NCI-H1436 (cell line): ENCODE data around the gene AGPS.
"Not testable (repeated sequence)": the region's sequence is repeated elsewhere in the genome, so short reads cannot be mapped to it uniquely, and the experiment has no call there.

ENCODE experiments used
- DNase-seq: peaks from one replicate; lab custom pipeline; 2025; lab: John Stamatoyannopoulos, UW

Gene AGPS

DNA sequence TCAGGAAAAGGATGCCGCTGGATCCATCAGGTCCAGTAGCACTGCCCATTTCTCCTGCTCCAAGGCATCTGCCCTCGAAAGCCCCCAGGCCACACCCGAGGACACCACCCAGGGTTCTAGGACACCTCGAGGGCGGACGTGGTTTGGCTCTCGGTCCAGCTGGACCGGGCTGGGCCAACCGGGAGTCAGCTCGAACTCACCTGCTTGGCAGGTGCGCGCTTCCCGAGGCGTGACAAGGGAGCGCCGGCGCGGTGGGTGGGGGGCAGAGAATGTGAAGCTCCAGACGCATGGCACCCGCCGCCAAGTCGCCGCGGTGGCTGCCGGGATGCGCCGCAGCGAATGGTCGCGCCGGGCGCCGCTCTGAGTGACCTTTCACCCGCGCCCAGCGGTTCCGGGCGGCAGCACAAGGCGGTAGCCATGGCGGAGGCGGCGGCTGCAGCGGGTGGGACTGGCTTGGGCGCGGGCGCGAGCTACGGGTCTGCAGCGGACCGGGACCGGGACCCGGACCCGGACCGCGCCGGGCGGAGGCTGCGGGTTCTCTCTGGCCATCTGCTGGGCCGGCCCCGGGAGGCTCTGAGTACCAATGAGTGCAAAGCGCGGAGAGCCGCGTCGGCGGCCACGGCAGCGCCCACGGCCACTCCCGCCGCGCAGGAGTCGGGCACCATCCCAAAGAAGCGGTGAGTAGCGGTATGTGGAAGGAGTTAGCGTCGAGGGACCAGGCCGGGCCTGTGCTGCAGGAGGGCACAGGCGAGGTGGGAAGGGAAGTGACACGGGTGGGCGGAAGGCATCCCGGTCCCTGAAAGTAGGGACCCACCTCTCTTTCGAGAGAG, at the start of gene AGPS:
AGPS (plus strand) TSS at position 401 of the 830 bp plus-strand sequence; CDS start at position 418, 17 bp downstream.
- peak; percentile 55 for DNase-seq

DNA sequence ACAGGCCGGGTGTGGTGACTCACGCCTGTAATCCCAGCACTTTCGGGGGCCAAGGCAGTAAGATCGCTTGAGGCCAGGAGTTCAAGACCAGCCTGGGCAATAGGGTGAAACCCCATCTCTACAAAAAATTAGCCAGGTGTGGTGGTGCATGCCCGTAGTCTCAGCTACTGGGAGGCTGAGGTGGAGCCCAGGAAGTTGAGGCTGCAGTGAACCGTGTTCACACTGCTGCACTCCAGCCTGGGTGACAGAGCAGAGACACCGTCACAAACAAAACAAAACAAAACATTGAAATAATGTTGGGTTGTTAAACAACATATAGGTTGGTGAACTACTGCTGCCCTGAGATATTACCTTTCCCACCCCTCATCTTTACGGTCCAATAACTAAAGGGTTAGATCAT, 48.8 kb upstream of the AGPS start:
- no peak for DNase-seq

DNA sequence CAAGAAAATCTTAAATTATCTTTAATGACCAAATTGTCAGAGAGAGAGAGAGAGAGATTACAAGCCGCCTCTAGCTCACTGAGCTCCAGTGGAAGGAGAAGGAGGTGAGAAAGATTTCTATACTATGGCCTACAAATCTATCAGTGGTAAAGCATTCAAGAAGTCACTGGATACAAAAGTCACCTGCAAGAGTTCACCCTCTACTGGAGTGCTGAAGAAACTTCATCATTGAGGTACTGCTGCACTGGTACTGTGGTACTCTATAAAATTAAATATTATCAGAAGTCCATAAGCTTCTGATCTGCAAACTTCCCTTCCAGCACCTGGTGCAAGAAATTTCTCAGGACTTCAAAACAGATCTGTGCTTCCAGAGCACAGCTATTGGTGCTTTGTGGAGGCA, 48.3 kb upstream of the AGPS start:
- DNase-seq: no peak

DNA sequence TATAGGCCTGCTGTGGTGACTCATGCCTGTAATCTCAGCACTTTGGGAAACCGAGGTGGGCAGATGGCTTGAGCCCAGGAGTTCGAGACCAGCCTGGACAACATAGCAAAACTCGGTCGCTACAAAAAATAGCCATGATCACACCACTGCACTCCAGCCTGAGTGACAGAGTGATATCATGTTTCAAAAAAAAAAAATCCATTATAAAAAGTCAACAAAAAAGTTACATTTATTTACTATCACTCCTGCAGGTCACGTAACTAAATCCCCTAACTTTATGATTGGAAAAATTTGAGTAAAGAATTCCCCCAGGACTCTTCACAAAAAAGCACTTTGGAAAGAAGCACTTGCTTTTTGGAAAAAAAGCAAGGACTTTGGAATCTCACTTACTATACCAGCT, 46.4 kb upstream of the AGPS start:
- DNase-seq: no peak

DNA sequence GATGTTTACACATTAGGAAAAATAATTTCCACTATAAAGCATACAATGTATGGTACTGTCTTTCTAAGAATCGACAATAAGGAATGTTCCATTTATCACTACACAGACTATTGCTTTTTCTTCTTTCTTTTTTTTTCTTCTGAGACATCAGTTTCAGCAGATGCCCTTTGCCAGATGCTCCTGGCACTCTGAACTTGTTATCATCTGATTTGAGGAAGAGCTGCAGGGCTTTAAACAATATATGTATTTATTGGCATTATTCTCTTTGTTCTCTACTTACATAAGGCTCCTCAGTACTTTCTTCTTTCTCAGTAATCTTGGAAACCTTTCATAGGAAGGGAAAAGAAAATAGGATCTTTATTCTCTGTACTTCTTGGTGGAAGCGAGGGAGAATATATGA, 45.0 kb upstream of the AGPS start:
- DNase-seq: no peak

DNA sequence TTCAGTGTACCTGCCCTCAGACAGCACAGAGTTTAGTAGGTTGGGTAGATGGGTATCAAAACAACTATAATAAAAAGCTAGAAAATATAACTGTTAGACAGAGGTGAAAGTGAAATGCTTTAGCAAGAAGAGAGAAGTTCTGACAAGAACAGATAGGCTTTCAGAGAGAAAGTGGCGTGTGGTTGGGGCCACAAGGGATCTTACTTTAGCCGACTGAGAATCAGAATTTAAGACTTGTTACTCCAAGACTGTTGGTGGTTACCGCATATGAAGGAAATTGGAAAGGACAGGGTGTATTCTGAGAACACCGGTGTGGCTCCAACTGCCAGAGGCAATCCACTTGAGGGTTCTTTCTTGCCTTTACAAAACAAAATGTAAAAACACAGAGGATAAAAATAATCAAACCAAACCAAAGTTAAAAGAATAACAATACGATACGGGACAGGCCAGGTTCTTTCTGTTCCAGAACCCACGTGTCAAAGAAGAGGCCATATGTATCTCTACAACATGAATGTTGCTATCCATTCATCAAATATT, 44.4 kb upstream of the AGPS start:
- no peak for DNase-seq

DNA sequence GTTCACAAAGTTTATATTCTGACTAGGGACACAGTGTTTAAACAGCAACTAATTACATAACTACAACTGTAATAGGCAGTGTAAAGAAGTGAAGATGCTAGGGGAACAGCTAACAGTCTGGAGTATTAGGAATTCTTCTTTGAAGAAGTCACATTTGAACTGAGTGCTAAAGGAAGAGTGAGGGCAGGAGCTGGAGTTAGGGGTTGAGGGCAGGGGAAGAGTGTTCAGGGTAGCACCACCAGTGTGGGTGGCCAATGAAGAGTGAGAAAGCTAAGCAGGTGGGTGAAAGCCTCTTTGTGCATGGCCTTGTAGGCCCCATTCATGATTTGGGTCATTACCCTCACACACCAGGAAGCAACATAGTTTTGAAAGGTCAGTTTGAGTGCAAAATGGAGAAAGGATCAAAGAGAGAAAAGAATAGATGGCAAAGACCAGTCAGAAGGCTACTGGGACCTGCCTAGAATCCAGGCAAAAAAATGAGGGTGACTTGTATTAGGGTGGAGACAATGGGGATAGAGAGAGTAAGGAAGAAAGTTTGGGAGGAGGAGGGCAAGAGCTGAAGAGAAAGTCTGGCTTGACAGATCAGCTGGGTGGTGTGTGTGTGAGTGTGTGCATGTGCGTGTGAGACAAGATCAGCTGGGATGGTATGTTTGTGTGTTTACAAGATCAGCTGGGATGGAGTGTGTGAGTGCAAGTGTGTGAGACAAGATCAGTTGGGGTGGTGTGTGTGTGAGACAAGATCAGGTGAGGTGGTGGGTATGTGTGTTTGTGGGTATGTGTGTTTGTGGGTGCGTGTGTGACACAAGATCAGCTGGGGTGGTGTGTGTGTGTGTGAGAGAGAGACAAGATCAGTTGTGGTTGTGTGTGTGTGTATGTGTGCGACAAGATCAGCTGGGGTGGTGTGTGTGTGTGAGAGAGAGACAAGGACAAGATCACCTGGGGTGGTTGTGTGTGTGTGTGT, 43.6 kb upstream of the AGPS start:
- DNase-seq: no peak

DNA sequence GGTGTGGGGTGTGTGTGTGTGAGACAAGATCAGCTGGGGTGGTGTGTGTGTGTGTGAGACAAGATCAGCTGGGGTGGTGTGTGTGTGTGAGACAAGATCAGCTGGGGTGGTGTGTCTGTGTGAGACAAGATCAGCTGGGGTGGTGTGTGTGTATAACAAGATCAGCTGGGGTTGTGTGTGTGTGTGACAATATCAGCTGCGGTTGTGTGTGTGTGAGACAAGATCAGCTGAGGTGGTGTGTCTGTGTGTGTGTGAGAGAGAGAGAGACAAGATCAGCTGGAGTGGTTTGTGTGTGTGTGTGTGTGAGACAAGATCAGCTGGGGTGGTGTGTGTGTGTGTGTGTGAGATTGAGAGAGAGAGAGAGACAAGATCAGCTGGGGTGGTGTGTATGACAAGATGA, 41.9 kb upstream of the AGPS start:
- not testable (repeated sequence) for DNase-seq

DNA sequence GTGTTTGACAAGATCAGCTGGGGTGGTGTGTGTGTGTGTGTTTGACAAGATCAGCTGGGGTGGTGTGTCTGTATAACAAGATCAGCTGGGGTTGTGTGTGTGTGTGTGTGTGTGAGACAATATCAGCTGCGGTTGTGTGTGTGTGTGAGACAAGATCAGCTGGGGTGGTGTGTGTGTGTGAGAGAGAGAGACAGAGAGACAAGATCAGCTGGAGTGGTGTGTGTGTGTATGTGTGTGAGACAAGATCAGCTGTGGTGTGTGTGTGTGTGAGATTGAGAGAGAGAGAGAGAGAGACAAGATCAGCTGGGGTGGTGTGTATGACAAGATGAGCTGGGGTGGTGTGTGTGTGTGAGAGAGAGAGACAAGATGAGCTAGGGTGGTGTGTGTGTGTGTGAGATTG, 41.5 kb upstream of the AGPS start:
- not testable (repeated sequence) for DNase-seq

DNA sequence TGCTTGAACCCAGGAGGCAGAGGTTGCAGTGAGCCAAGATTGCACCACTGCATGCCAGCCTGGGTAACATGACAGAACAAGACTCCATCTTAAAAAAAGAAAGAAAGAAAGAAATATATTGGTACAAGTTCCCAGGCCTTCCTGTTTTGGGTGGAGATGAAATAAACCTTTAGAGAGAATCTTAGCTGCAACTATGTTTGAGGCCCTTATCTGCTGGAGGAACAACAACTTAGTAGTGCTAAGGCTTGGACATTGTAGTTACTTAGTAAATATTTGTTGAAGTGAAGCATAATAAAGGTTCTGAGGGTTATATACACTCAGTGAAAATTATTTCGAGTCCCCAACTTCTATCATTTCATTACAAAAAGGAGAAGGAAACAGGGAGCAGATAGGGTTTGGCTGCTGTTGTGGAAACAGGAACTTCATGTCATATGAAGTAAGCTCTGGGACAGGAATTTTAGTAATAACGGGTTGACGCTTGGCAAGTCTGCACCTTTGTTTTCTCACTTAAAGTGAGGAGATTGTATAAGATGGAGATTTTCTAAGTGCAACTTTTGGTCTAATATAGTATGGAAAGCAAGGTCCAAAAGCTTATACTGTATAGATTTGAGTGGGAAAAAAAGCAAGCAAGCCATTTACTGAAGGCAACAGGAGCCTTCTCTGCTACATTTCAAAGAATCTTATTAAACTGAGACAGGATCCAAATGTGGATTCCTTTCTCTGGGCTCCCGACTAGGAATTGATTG, 40.0 kb upstream of the AGPS start:
- no peak for DNase-seq

DNA sequence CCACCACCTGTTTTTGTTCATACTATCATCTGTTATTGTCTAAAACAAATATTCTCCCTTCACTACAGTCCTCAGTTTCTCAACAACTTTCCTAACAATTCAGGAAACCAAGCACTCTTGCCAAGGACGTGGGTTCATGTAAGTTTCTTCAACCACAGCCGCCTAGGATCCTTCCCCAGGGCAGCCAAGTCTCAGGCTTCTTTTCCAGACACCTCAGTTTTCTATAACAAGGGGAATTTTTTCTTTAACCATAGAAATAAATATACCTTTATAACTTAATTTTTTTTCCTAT, 39.4 kb upstream of the AGPS start:
- DNase-seq: no peak

DNA sequence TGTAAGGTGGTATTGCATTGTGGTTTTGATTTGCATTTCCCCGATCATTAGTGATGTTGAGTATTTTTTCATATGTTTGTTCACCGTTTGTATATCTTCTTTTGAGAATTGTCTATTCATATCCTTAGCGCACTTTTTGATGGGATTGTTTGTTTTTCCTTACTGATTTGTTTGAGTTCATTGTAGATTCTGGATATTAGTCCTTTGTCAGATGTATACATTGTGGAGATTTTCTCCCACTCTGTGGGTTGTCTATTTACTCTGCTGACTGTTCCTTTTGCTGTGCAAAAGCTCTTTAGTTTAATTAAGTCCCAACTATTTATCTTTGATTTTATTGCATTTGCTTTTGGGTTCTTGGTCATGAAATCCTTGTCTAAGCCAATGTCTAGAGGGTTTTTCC, 38.0 kb upstream of the AGPS start:
- DNase-seq: not testable (repeated sequence)

DNA sequence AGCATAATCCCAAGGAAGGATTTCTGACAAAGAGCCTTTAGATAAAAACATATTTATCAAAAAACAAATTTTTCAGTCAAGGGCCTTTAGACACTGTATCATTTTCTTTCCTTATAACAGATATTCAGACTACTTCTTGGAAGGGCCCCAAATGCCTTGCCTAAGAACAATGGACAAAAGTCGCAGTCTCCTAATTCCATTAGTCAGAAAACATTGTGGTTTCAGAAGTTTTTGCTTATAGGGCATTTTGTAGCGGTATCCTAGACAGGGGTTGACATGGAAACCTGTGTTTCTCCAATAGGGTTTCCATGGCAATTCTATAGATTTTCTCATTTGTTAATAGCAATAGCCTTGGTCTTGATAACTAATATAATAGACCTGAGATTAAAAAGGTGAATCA, 36.7 kb upstream of the AGPS start:
- no peak for DNase-seq

DNA sequence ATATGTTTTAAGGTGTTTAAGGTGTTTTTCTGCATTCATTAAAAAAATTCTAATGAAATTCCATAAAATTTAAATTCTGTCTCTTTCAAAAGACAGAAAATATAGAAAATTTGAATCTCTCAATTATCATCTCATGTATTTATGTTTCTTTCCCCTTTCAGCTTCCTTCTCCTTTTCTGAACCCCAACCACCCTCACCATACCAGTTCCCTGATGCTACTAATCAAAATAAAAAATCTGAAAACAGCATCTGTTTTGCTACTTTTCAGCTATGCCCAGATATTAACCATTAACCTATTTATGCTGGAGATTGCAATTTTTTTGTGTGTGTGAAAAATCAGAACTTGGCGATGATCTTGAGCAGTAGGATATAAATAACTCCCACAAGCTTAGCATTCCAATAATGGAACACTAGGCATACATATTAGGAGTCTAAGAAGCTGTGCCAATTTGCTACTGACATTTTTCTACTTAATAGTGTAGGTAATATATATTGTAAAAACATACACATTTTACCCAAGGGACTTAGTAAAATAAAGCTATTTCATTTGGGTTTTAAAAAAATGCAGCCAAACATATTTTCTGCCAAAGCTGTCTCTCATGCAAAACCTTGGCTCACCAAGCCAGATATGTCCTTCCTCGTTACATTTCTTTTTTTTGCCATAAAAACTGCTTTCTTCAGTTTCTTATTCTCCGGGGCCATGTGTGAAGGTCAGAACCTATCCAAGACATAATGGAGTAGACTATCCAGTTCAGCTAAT, 32.6 kb upstream of the AGPS start:
- no peak for DNase-seq

DNA sequence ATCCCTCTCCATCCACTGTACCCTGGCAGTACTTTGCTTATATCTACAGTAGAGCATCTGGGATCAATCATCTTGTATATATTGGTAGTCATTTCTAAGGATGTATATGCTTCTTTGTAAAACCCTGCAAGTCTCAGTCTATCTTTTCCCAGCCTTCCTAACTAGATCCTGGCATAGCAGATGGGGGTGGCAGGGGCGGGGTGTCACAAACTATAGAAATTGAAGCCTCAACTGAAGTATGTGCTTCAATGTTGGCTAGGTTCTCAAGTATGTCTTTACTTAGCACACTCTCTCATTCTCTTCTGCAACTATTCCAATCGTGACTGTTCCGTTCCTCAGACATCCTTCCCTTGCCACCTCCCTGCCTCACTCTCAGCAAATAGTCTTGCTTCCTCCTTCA, 30.1 kb upstream of the AGPS start:
- DNase-seq: no peak

DNA sequence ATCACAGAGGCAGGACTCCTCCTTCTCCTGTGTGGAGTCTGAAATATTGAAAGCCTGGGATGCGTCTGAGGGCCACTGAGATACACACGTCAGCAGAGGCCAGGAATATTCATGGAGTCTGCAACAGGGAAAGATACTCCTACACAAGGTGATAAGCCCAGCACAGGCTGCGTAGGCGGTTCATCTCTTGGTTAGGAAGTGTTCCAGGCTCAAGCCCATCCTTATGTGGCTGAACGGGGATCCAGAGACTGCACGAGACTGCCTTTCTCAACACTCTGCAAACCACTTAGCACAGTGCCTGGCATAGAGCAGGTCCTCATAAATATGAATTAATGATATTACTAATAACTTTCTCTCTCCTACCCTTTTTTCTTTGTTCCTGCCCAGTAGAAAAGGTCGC, 29.2 kb upstream of the AGPS start:
- no peak for DNase-seq

DNA sequence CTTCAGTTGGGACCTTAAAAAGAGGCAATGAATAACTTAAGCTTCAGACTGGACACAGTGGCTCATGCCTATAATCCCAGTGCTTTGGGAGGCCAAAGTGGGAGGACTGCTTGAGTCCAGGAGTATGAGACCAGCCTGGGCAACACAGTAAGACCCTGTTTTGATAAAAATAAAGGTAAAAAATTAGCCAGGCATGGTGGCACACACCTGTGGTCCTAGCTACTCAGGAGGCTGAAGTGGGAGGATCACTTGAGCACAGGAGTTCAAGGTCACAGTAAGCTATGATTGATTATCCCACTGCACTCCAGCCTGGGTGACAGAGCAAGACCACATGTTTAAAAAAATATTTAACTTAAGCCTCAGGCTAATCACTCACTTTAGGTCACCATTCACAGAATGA, 26.8 kb upstream of the AGPS start:
- DNase-seq: not testable (repeated sequence)

DNA sequence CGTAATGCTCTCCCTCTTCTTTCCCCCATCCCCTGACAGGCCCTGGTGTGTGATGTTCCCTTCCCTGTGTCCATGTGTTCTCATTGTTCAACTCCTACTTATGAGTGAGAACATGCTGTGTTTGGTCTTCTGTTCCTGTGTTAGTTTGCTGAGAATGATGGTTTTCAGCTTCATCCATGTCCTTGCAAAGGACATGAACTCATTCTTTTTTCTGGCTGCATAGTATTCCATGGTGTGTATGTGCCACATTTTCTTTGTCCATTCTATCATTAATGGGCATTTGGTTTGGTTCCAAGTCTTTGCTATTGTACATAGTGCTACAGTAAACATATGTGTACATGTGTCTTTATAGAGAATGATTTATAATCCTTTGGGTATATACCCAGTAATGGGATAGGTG, 24.6 kb upstream of the AGPS start:
- not testable (repeated sequence) for DNase-seq

DNA sequence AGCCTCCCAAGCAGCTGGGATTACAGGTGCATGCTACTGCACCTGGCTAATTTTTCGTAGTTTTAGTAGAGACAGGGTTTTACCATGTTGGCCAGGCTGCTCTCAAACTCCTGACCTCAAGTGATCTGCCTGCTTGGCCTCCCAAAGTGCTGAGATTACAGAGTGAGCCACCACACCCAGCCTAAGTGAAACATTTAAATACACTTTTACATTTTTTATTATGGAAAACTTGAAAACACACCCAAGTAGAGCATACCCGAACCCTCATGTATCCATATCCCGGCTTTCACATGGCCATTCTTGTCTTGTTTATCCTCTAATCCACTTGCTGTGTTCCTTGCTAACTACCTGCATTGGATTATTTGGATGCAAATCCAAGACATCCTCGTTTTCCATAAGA, 13.2 kb upstream of the AGPS start:
- DNase-seq: no peak

DNA sequence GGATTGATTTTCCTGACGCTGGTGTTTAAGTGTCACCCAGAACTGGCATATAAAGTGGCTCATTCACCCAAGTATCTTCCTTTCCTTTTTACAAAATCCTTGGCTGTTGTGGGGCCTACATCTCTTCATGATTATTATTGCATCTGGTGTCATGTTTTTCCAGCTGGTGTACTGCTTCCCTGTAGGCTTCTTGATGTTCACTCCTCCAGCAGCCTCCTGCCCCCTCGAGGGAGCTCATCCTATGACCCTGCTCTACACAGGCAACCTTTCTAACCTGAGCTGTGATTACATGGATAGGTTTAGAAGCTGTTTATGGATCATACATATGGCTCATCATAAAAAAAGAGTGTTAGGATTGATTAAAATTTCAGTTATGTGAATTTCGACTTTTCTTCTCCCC, 12.4 kb upstream of the AGPS start:
- no peak for DNase-seq

DNA sequence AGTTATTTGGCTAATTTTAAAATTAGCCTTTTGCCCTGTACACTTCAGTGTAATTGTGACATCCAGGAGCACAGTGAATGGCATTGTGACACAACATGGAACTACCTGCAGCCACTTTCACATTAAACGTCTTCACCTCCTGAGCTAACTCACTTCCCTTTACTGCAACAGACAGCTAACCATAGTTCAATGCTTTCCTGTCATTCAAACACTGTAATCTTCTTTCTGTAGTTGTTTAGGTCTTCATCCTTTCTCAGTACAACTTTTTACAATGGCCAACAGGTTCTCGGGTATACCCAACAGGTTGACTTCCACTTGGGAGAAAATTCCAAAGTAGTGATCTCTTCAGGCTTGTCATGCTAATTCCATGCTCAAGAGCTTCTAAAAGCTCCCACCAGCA, 8.6 kb upstream of the AGPS start:
- DNase-seq: no peak

DNA sequence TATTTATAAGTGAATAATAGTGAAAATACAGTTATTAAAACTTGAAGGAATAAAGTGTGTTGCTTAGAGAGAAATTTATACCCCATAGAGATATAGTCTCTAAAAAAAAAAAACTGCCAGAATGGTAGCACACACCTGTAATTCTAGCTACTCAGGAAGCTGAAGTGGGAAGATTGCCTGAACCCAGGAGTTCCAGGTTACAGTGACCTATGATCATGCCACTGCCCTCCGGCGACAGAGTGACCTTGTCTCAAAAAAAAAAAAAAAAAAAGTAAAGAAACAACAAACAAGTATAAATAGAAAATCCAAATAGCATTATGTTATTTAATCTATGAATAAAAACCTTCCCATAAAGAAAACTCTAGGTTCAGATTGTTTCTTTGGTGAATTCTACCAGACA, 7.4 kb upstream of the AGPS start:
- DNase-seq: no peak
